Mesenchymal stem cell (in vitro differentiated cells and primary cell): ENCODE data around the gene HIVEP3.

ENCODE experiments used
- DNase-seq: peaks from one replicate; pipeline ENCODE4 v3.0.0-alpha.2; 2013
- H2AFZ ChIP-seq: one replicate; pipeline ENCODE4 v1.6.1; 2013; ENCODE audit warnings: low read depth, mild to moderate bottlenecking, control low read depth, inconsistent platforms, low read length, moderate library complexity
- H2AK5ac ChIP-seq: 2 replicates; pipeline ENCODE4 v1.6.1; 2013; ENCODE audit warnings: low read length, moderate library complexity, mild to moderate bottlenecking, inconsistent platforms; ENCODE audit not compliant: severe bottlenecking
- H2BK120ac ChIP-seq: one replicate; pipeline ENCODE4 v1.6.1; 2013; ENCODE audit warnings: low read depth, mild to moderate bottlenecking, inconsistent platforms, low read length, moderate library complexity
- H2BK12ac ChIP-seq, 2 experiments: one replicate each; pipeline ENCODE4 v1.6.1; 2013; ENCODE audit warnings: inconsistent platforms in 2 of 2, low read length in 2 of 2, mild to moderate bottlenecking in 2 of 2, moderate library complexity in 2 of 2, control low read depth in 1 of 2
- H2BK15ac ChIP-seq: one replicate; pipeline ENCODE4 v1.6.1; 2013; ENCODE audit warnings: mild to moderate bottlenecking, low read depth, inconsistent platforms; ENCODE audit not compliant: poor library complexity, severe bottlenecking
- H2BK5ac ChIP-seq: 2 replicates; pipeline ENCODE4 v1.6.1; 2013; ENCODE audit warnings: low read depth, mild to moderate bottlenecking, low read length, control low read depth, inconsistent platforms; ENCODE audit not compliant: poor library complexity, severe bottlenecking
- H3K14ac ChIP-seq, 2 experiments: one replicate each; pipeline ENCODE4 v1.6.1; 2013; ENCODE audit warnings: inconsistent platforms in 2 of 2, low read length in 2 of 2, control low read depth in 1 of 2, mild to moderate bottlenecking in 1 of 2, moderate library complexity in 1 of 2
- H3K18ac ChIP-seq, 2 experiments: one replicate each; pipeline ENCODE4 v1.6.1; 2013; ENCODE audit warnings: inconsistent platforms in 2 of 2, low read length in 2 of 2, control low read depth in 1 of 2, low read depth in 1 of 2, mild to moderate bottlenecking in 1 of 2
- H3K23ac ChIP-seq, 2 experiments: one replicate each; pipeline ENCODE4 v1.6.1; 2013; ENCODE audit warnings: inconsistent platforms in 2 of 2, low read length in 2 of 2, mild to moderate bottlenecking in 2 of 2, moderate library complexity in 2 of 2, control low read depth in 1 of 2
- H3K27ac ChIP-seq: 2 replicates; pipeline ENCODE4 v1.5.1; 2013; ENCODE audit warnings: mild to moderate bottlenecking, moderate library complexity, low read length, control low read depth, inconsistent platforms; ENCODE audit not compliant: poor library complexity, severe bottlenecking
- H3K27me3 ChIP-seq, 2 experiments: 2 replicates each; pipeline versions ENCODE4 v1.6.1 to v1.7.0; 2013; ENCODE audit warnings: low read length in 2 of 2, mild to moderate bottlenecking in 2 of 2, moderate library complexity in 2 of 2, control low read depth in 1 of 2, inconsistent platforms in 1 of 2; ENCODE audit not compliant: control insufficient read depth in 1 of 2, insufficient read depth in 1 of 2
- H3K36me3 ChIP-seq, 2 experiments: 2 replicates each; pipeline versions ENCODE4 v1.6.1 to v1.7.0; 2013; ENCODE audit warnings: low read length in 2 of 2, control low read depth in 1 of 2, inconsistent platforms in 1 of 2, low read depth in 1 of 2, mild to moderate bottlenecking in 1 of 2; ENCODE audit not compliant: insufficient read depth in 2 of 2, control insufficient read depth in 1 of 2
- H3K4ac ChIP-seq, 2 experiments: one replicate each; pipeline ENCODE4 v1.6.1; 2013; ENCODE audit warnings: inconsistent platforms in 2 of 2, low read length in 2 of 2, mild to moderate bottlenecking in 2 of 2, moderate library complexity in 2 of 2, control low read depth in 1 of 2, low read depth in 1 of 2
- H3K4me1 ChIP-seq: 2 replicates; pipeline ENCODE4 v1.6.1; 2013; ENCODE audit warnings: low read depth, low read length, control low read depth; ENCODE audit not compliant: control insufficient read depth, insufficient read depth
- H3K4me2 ChIP-seq: 2 replicates; pipeline ENCODE4 v1.6.1; 2013; ENCODE audit warnings: low read length, mild to moderate bottlenecking, inconsistent platforms; ENCODE audit not compliant: poor library complexity, severe bottlenecking
- H3K4me3 ChIP-seq, 2 experiments: 2 replicates each; pipeline versions ENCODE4 v1.5.1 to v1.7.0; 2013; ENCODE audit warnings: low read length in 2 of 2, mild to moderate bottlenecking in 2 of 2, control low read depth in 1 of 2, low read depth in 1 of 2; ENCODE audit not compliant: insufficient read depth in 1 of 2
- H3K79me1 ChIP-seq: replicated peaks from 2 replicates; pipeline ENCODE4 v1.6.1; 2013; ENCODE audit warnings: mild to moderate bottlenecking, control low read depth, low read length, inconsistent platforms; ENCODE audit not compliant: poor library complexity, severe bottlenecking
- H3K9ac ChIP-seq: 2 replicates; pipeline ENCODE4 v1.7.0; 2013; ENCODE audit warnings: mild to moderate bottlenecking, low read length, moderate library complexity
- H3K9me3 ChIP-seq: 2 replicates; pipeline ENCODE4 v1.7.0; 2013; ENCODE audit warnings: mild to moderate bottlenecking, low read length; ENCODE audit not compliant: control insufficient read depth
- H4K8ac ChIP-seq: one replicate; pipeline ENCODE4 v1.6.1; 2013; ENCODE audit warnings: inconsistent platforms, mild to moderate bottlenecking, low read length, moderate library complexity
- H4K91ac ChIP-seq: one replicate; pipeline ENCODE4 v1.6.1; 2013; ENCODE audit warnings: mild to moderate bottlenecking, low read length, inconsistent platforms
- WGBS: methylation state at CpG from one replicate; pipeline ENCODE4 v1.1.7; 2013; ENCODE audit warnings: mixed read lengths; 5-methylcytosine and 5-hydroxymethylcytosine counted together

The HIVEP3 gene

GRCh38 chr1:41641475-41641814 lies 277.3 kb downstream of the HIVEP3 start:
- Histone ChIP-seq H2AFZ (no peak overlapping the region), H2BK5ac (no peak overlapping the region), H3K27ac (no peak overlapping the region), H2BK15ac (no peak overlapping the region), H3K27me3 (no peaks in the 10 kb centered on the region), H3K14ac (no peak overlapping the region), H3K9ac (no peak overlapping the region), H3K4me3 (no peak overlapping the region), H3K36me3 (no peaks in the 10 kb centered on the region), H3K4me1 (peaks cover 15% of the 10 kb centered on the region), H3K18ac (no peak overlapping the region), H3K4ac (no peak overlapping the region), H2AK5ac (no peak overlapping the region), H2BK12ac (no peak overlapping the region), H3K79me1 (peaks cover 8% of the 10 kb centered on the region), H3K23ac (no peak overlapping the region), H3K9me3 (no peaks in the 10 kb centered on the region), H4K91ac (no peak overlapping the region), H2BK120ac (no peak overlapping the region), H3K4me2 (no peak overlapping the region), H4K8ac (no peak overlapping the region)
- 97% methylated on average over 3 of the region's 3 CpGs for WGBS
- DNase-seq = no peak

GRCh38 chr1:41640756-41641474 lies 277.8 kb downstream of the HIVEP3 start:
- 94% methylated on average over 6 of the region's 8 CpGs for WGBS

GRCh38 chr1:41640141-41640751 lies 278.5 kb downstream of the HIVEP3 start:
- no peak overlapping the region for H3K4me2 ChIP-seq
- no peak overlapping the region for H4K91ac ChIP-seq
- WGBS = 81% methylated on average over 9 of the region's 12 CpGs
- H3K9me3 ChIP-seq = no peaks in the 10 kb centered on the region
- H3K9ac ChIP-seq = no peak overlapping the region
- H2AK5ac ChIP-seq = no peak overlapping the region
- no peak overlapping the region for H3K23ac ChIP-seq
- no peak overlapping the region for H3K4ac ChIP-seq
- no peaks in the 10 kb centered on the region for H3K27me3 ChIP-seq
- no peak overlapping the region for H3K27ac ChIP-seq
- H2BK15ac ChIP-seq = no peak overlapping the region
- H4K8ac ChIP-seq = no peak overlapping the region
- peaks cover 5% of the 10 kb centered on the region for H3K79me1 ChIP-seq
- H2BK120ac ChIP-seq = no peak overlapping the region
- H2BK12ac ChIP-seq = no peak overlapping the region
- H3K14ac ChIP-seq = no peak overlapping the region
- H2BK5ac ChIP-seq = no peak overlapping the region
- no peaks in the 10 kb centered on the region for H3K36me3 ChIP-seq
- no peak overlapping the region for H2AFZ ChIP-seq
- DNase-seq = no peak
- peaks cover 15% of the 10 kb centered on the region for H3K4me1 ChIP-seq
- no peak overlapping the region for H3K4me3 ChIP-seq
- H3K18ac ChIP-seq = no peak overlapping the region

More at GRCh38 chr1:41640756-41641474, 277.8 kb downstream of the HIVEP3 start:
- Histone ChIP-seq H2BK5ac (no peak overlapping the region), H3K79me1 (peaks cover 5% of the 10 kb centered on the region), H3K27ac (no peak overlapping the region), H4K8ac (no peak overlapping the region), H3K9ac (no peak overlapping the region), H3K9me3 (no peaks in the 10 kb centered on the region), H3K23ac (no peak overlapping the region), H2BK15ac (no peak overlapping the region), H2AK5ac (no peak overlapping the region), H3K14ac (no peak overlapping the region), H3K18ac (no peak overlapping the region), H3K4ac (no peak overlapping the region), H3K4me2 (no peak overlapping the region), H3K4me3 (no peak overlapping the region), H2BK120ac (no peak overlapping the region), H3K4me1 (peaks cover 15% of the 10 kb centered on the region), H2BK12ac (no peak overlapping the region), H2AFZ (no peak overlapping the region), H3K36me3 (no peaks in the 10 kb centered on the region), H4K91ac (no peak overlapping the region), H3K27me3 (no peaks in the 10 kb centered on the region)
- no peak for DNase-seq

- Histone ChIP-seq H3K18ac (no peak overlapping the region), H4K8ac (no peak overlapping the region), H3K27ac (no peak overlapping the region), H3K14ac (no peak overlapping the region), H3K4me2 (no peak overlapping the region), H3K36me3 (no peaks in the 10 kb centered on the region), H3K4me1 (peaks cover 12% of the 10 kb centered on the region), H3K27me3 (no peaks in the 10 kb centered on the region), H3K23ac (no peak overlapping the region), H2AK5ac (no peak overlapping the region), H3K79me1 (peaks cover 3% of the 10 kb centered on the region), H2BK12ac (no peak overlapping the region), H3K4ac (no peak overlapping the region), H2AFZ (no peak overlapping the region), H2BK15ac (no peak overlapping the region), H3K9me3 (no peaks in the 10 kb centered on the region), H3K4me3 (no peak overlapping the region), H3K9ac (peak overlapping the region; percentile 37), H4K91ac (no peak overlapping the region), H2BK120ac (no peak overlapping the region), H2BK5ac (no peak overlapping the region)
- DNase-seq = peak; percentile 69
- WGBS = 65% methylated on average over 8 of the region's 10 CpGs
Measured at GRCh38 chr1:41639332-41639936, 279.3 kb downstream of the HIVEP3 start.
